GM12878 (cell line): ENCODE measurements around the gene PPP1R14B. TPM values are rescaled to one million over a fixed set of nuclear protein-coding genes. Genes with fewer than 3 reads are reported as not detected.

ENCODE experiments used
- ATAC-seq: fragments of 200-7000 bp; cut with Tn5 transposase; 3 replicates; pipeline ENCODE4 v1.9.1; 2020; ENCODE audit warnings: mild to moderate bottlenecking, moderate library complexity
- BruUV-seq: library from RNA; stranded (reverse); fragments of 400-500 nt; replicated peaks from 2 replicates; lab custom pipeline; 2021; lab: Mats Ljungman, UMichigan
- CTCF ChIA-PET: fragments of 300-600 bp; sonication (Branson Sonifier 250); formaldehyde crosslinking; extraction: SDS; loops from one replicate; lab custom pipeline; 2021; ENCODE audit warnings: inconsistent platforms; lab: Yijun Ruan, JAX
- POLR2A ChIA-PET: fragments of 350-600 bp; formaldehyde crosslinking; extraction: SDS; loops from one replicate; lab custom pipeline; 2021; ENCODE audit warnings: inconsistent platforms; lab: Charles Lee
- RAD21 ChIA-PET: fragments of 300-600 bp; sonication (Branson Sonifier 250); formaldehyde crosslinking; loops from one replicate; lab custom pipeline; 2023; ENCODE audit warnings: antibody characterized with exemption; ENCODE audit not compliant: unreplicated experiment; lab: Charles Lee
- SMC1A ChIA-PET: fragments of 300-600 bp; sonication (Branson Sonifier 250); formaldehyde crosslinking; loops from one replicate; lab custom pipeline; 2023; ENCODE audit not compliant: unreplicated experiment, uncharacterized antibody; lab: Charles Lee
- DNase-seq: peaks from one replicate; pipeline ENCODE4 v3.0.0-alpha.2; 2011; ENCODE audit warnings: low read depth, low spot score
- FAIRE-seq: peaks from 3 replicates; lab custom pipeline; 2011; peaks lifted over from hg19 to GRCh38; lab: Jason Lieb, UNC
- H2AFZ ChIP-seq: 2 replicates; pipeline ENCODE4 v1.6.0; 2011; ENCODE audit warnings: low read depth, low read length, control low read depth; ENCODE audit not compliant: control insufficient read depth
- H3K27ac ChIP-seq: 2 replicates; pipeline ENCODE4 v1.5.1; 2011; ENCODE audit warnings: control low read depth; ENCODE audit not compliant: control insufficient read depth, insufficient read depth
- H3K27me3 ChIP-seq, 2 experiments: replicated peaks in 1 of 2; 2 replicates each; pipeline versions ENCODE4 v1.6.0 to v1.6.1; 2011; ENCODE audit warnings: low read length in 1 of 2; ENCODE audit not compliant: control insufficient read depth in 2 of 2, insufficient read depth in 2 of 2
- H3K36me3 ChIP-seq, 2 experiments: 2 replicates each; pipeline ENCODE4 v1.5.1; 2011; ENCODE audit warnings: low read length in 1 of 2; ENCODE audit not compliant: control insufficient read depth in 2 of 2, insufficient read depth in 2 of 2
- H3K4me1 ChIP-seq: 2 replicates; pipeline ENCODE4 v1.6.1; 2011; ENCODE audit warnings: mild to moderate bottlenecking, low read length, moderate library complexity, mixed read lengths; ENCODE audit not compliant: control insufficient read depth, insufficient read depth
- H3K4me2 ChIP-seq: 2 replicates; pipeline ENCODE4 v1.6.0; 2011; ENCODE audit warnings: control low read depth; ENCODE audit not compliant: control insufficient read depth, insufficient read depth
- H3K4me3 ChIP-seq: fragments of 200-600 bp; sonication (generic); 2 replicates; pipeline ENCODE4 v1.5.1; 2016
- H3K79me2 ChIP-seq: 2 replicates; pipeline ENCODE4 v1.6.0; 2011; ENCODE audit warnings: low read length; ENCODE audit not compliant: control insufficient read depth, insufficient read depth
- H3K9ac ChIP-seq: 2 replicates; pipeline ENCODE4 v1.8.0; 2011; ENCODE audit warnings: low read length, control low read depth, mixed read lengths; ENCODE audit not compliant: control insufficient read depth, insufficient read depth
- H3K9me3 ChIP-seq: replicated peaks from 3 replicates; pipeline ENCODE4 v1.5.1; 2011; ENCODE audit warnings: mild to moderate bottlenecking, low read length; ENCODE audit not compliant: control insufficient read depth, insufficient read depth
- H4K20me1 ChIP-seq: 2 replicates; pipeline ENCODE4 v1.6.0; 2011; ENCODE audit not compliant: control insufficient read depth, insufficient read depth
- LARP7 ChIP-seq: fragments of 450-650 bp; IDR thresholded peaks from 2 replicates; pipeline ENCODE4 v1.6.1; 2017; ENCODE audit warnings: mild to moderate bottlenecking
- MYB ChIP-seq: fragments of 150-350 bp; IDR thresholded peaks from 2 replicates; pipeline ENCODE4 v1.6.1; 2014; ENCODE audit warnings: mild to moderate bottlenecking, low read depth, low read length, borderline replicate concordance
- NBN ChIP-seq: fragments of 450-650 bp; IDR thresholded peaks from 2 replicates; pipeline ENCODE4 v1.6.1; 2016
- WGBS: methylation state at CpG from one replicate; pipeline ENCODE4 v1.1.6; 2016; ENCODE audit warnings: low lambda C conversion rate; ENCODE audit not compliant: insufficient replicate concordance, insufficient coverage; ENCODE audit errors: missing lambda C conversion rate; 5-methylcytosine and 5-hydroxymethylcytosine counted together
- in situ Hi-C: fragments of 300-500 bp; cut with MboI; formaldehyde crosslinking; loops from 9 replicates; pipeline ENCODE4 v1.14.3; 2018; ENCODE audit warnings: mixed read lengths
- intact Hi-C: fragments of 100-400 bp; cut with micrococcal nuclease; formaldehyde crosslinking; loops from one replicate; pipeline ENCODE4 v1.14.2; 2022; ENCODE audit not compliant: unreplicated experiment
- polyA plus RNA-seq, 11 experiments: library from polyadenylated mRNA; depleted of rRNA in 4 of 11; unstranded in 6 of 11; stranded (reverse) in 5 of 11; fragments of >200 nt; fragmentation: Nextera tagmentation in 4 of 11; fragmentation: Illumina TruSeq in 1 of 11; extraction: Ambion mirVana in 4 of 11; extraction: Trizol in 1 of 11; gene quantifications; 1 replicate in 1 of 11; 2 replicates in 10 of 11; pipeline versions ENCODE4 v1.2.1 to v1.2.3, GENCODE V29; 2011 to 2016; ENCODE audit warnings: inconsistent platforms in 2 of 11, missing spikeins in 2 of 11, low read depth in 1 of 11
- total RNA-seq, 4 experiments: library from RNA; depleted of rRNA in 3 of 4; stranded (reverse); fragments of >200 nt in 3 of 4; fragmentation: Illumina TruSeq in 1 of 4; extraction: Trizol in 1 of 4; gene quantifications; 2 replicates each; pipeline versions ENCODE4 v1.2.1 to v1.2.3, GENCODE V29; 2013 to 2021
- TF ChIP-seq, protein P1 (sequence below): IDR thresholded peaks from 2 replicates; pipeline ENCODE4 v1.6.1; 2011; ENCODE audit warnings: low read depth, low read length, improper control_type of control experiment, borderline replicate concordance
- TF ChIP-seq, protein P2 (sequence below): fragments of 450-650 bp; IDR thresholded peaks from 2 replicates; pipeline ENCODE4 v1.6.1; 2016; ENCODE audit warnings: mild to moderate bottlenecking, moderate library complexity, borderline replicate concordance
- TF ChIP-seq, protein P3 (sequence below): fragments of 450-650 bp; IDR thresholded peaks from 2 replicates; pipeline ENCODE4 v1.6.1; 2014; ENCODE audit warnings: mild to moderate bottlenecking
- TF ChIP-seq, protein P4 (sequence below): fragments of 150-350 bp; IDR thresholded peaks from 2 replicates; pipeline ENCODE4 v1.6.1; 2014; ENCODE audit warnings: mild to moderate bottlenecking, low read depth, low read length

The PPP1R14B gene
- total and polyA plus RNA-seq, 10 of the 15 experiments (the other 5 are each of a cell fraction or from before 2014, with no cell fraction given): 8.4 to 283 (median 124) TPM

DNA sequence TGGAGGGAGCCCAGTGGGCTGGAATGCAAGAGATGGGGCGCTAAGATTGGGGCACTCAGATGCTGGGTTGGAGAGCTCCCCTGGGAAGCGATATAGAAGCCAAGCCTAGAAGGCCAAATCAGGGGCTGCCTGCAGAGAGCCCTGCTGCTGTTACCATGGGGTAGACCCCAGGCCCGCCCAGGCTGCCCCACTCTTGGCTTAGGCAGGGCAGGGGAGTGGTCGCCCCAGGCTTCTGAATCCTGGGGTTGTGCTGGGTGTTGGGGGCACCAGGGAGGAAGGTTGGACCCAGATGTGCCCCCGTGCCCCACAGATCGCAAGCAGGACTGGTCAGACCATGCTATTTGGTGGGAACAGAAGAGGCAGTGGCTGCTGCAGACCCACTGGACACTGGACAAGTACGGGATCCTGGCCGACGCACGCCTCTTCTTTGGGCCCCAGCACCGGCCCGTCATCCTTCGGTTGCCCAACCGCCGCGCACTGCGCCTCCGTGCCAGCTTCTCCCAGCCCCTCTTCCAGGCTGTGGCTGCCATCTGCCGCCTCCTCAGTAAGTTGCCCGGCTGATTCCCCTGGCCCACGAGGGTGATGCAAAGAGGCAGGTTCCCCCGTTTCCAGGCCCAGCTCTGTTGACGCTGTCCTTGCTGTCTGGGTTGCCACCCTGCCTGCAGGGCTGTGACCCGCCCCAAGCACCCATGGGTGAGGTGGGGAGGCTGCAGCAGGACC, 36.3 kb downstream of the PPP1R14B start:
- H3K36me3 ChIP-seq: peaks cover 12 to 22% of the 10 kb centered on the region in 2 experiments; a peak in 3 of 4 replicates
- no peaks in the 10 kb centered on the region for H3K27me3 ChIP-seq
- H3K4me2 ChIP-seq: no peak overlapping the region
- RAD21 ChIA-PET: no interaction called here
- POLR2A ChIA-PET: interaction anchor here (0.9 to 1.7 kb wide), 6 partner anchors 9 to 34 kb away, joined by 3 to 9 read pairs (median 4); partner anchors contain the start of genes NUDT22 and TRPT1
- DNase-seq: no peak
- peaks cover 38% of the 10 kb centered on the region for H3K79me2 ChIP-seq
- peaks cover 13% of the 10 kb centered on the region for H3K4me1 ChIP-seq
- H3K27ac ChIP-seq: no peak overlapping the region
- no peak for FAIRE-seq
- H3K9me3 ChIP-seq: no peaks in the 10 kb centered on the region
- in situ Hi-C loops: no loop called here
- H2AFZ ChIP-seq: no peak overlapping the region
- TF ChIP-seq NBN: no peak
- no peak for TF ChIP-seq LARP7
- TF ChIP-seq, protein P1, sequence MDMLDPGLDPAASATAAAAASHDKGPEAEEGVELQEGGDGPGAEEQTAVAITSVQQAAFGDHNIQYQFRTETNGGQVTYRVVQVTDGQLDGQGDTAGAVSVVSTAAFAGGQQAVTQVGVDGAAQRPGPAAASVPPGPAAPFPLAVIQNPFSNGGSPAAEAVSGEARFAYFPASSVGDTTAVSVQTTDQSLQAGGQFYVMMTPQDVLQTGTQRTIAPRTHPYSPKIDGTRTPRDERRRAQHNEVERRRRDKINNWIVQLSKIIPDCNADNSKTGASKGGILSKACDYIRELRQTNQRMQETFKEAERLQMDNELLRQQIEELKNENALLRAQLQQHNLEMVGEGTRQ: no peak
- H3K4me3 ChIP-seq: no peak overlapping the region
- no peak for ATAC-seq
- intact Hi-C loops: no loop called here
- WGBS: 86% methylated on average over 24 of the region's 24 CpGs
- SMC1A ChIA-PET: no interaction called here
- CTCF ChIA-PET: no interaction called here
- no TSS peak for BruUV-seq
- no peak overlapping the region for H3K9ac ChIP-seq
- no peaks in the 10 kb centered on the region for H4K20me1 ChIP-seq

DNA sequence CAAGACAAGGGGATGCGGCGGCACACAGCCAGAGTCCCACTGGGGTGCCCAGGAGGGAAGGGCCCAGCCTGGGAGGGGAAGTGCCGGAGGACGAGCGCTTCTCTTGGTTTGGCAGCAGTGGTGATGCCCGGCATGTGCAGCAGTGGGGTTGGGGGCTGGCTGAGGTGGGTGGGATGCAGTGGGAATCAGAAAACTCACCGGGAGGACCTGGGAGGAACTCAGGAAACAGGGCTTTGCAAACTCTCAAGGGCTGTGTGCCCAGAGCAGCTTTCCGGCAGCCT, 37.2 kb downstream of the PPP1R14B start:
- in situ Hi-C loops (no loop called here), intact Hi-C loops (no loop called here)
- ChIA-PET POLR2A (interaction anchor here (1.1 to 1.6 kb wide), 4 partner anchors 10 to 29 kb away, joined by 3 to 5 read pairs (median 3); no protein-coding TSS in a partner anchor), CTCF (interaction anchor here (9.7 kb wide), 1 partner anchor 93 kb away, joined by 238 read pairs; the partner anchor contains the start of genes CATSPERZ and ESRRA), SMC1A (interaction anchor here (5.5 kb wide), 1 partner anchor 16 kb away, joined by 56 read pairs; the partner anchor contains the start of genes NUDT22 and TRPT1), RAD21 (interaction anchor here (6.6 kb wide), 1 partner anchor 93 kb away, joined by 125 read pairs; the partner anchor contains the start of genes CATSPERZ and ESRRA)
- WGBS: 88% methylated on average over 7 of the region's 8 CpGs
- peaks cover 39% of the 10 kb centered on the region for H3K79me2 ChIP-seq
- no peak overlapping the region for H3K27ac ChIP-seq
- H3K4me3 ChIP-seq: no peak overlapping the region
- H3K9me3 ChIP-seq: no peaks in the 10 kb centered on the region
- H3K27me3 ChIP-seq: no peaks in the 10 kb centered on the region
- no peak overlapping the region for H3K9ac ChIP-seq
- ATAC-seq (no peak), FAIRE-seq (no peak), DNase-seq (no peak)
- BruUV-seq: no TSS peak
- H3K4me1 ChIP-seq: peaks cover 22% of the 10 kb centered on the region
- no peaks in the 10 kb centered on the region for H4K20me1 ChIP-seq
- H3K4me2 ChIP-seq: peak overlapping the region; percentile 76; the same call in 1 of the 2 replicates
- no peak overlapping the region for H2AFZ ChIP-seq
- peaks cover 18 to 22% of the 10 kb centered on the region in 2 experiments; a peak in 3 of 4 replicates for H3K36me3 ChIP-seq
- TF ChIP-seq, protein P2, sequence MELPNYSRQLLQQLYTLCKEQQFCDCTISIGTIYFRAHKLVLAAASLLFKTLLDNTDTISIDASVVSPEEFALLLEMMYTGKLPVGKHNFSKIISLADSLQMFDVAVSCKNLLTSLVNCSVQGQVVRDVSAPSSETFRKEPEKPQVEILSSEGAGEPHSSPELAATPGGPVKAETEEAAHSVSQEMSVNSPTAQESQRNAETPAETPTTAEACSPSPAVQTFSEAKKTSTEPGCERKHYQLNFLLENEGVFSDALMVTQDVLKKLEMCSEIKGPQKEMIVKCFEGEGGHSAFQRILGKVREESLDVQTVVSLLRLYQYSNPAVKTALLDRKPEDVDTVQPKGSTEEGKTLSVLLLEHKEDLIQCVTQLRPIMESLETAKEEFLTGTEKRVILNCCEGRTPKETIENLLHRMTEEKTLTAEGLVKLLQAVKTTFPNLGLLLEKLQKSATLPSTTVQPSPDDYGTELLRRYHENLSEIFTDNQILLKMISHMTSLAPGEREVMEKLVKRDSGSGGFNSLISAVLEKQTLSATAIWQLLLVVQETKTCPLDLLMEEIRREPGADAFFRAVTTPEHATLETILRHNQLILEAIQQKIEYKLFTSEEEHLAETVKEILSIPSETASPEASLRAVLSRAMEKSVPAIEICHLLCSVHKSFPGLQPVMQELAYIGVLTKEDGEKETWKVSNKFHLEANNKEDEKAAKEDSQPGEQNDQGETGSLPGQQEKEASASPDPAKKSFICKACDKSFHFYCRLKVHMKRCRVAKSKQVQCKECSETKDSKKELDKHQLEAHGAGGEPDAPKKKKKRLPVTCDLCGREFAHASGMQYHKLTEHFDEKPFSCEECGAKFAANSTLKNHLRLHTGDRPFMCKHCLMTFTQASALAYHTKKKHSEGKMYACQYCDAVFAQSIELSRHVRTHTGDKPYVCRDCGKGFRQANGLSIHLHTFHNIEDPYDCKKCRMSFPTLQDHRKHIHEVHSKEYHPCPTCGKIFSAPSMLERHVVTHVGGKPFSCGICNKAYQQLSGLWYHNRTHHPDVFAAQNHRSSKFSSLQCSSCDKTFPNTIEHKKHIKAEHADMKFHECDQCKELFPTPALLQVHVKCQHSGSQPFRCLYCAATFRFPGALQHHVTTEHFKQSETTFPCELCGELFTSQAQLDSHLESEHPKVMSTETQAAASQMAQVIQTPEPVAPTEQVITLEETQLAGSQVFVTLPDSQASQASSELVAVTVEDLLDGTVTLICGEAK: no peak
- TF ChIP-seq, protein P3, sequence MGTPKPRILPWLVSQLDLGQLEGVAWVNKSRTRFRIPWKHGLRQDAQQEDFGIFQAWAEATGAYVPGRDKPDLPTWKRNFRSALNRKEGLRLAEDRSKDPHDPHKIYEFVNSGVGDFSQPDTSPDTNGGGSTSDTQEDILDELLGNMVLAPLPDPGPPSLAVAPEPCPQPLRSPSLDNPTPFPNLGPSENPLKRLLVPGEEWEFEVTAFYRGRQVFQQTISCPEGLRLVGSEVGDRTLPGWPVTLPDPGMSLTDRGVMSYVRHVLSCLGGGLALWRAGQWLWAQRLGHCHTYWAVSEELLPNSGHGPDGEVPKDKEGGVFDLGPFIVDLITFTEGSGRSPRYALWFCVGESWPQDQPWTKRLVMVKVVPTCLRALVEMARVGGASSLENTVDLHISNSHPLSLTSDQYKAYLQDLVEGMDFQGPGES: no peak
- TF ChIP-seq MYB: no peak
- TF ChIP-seq, protein P4, sequence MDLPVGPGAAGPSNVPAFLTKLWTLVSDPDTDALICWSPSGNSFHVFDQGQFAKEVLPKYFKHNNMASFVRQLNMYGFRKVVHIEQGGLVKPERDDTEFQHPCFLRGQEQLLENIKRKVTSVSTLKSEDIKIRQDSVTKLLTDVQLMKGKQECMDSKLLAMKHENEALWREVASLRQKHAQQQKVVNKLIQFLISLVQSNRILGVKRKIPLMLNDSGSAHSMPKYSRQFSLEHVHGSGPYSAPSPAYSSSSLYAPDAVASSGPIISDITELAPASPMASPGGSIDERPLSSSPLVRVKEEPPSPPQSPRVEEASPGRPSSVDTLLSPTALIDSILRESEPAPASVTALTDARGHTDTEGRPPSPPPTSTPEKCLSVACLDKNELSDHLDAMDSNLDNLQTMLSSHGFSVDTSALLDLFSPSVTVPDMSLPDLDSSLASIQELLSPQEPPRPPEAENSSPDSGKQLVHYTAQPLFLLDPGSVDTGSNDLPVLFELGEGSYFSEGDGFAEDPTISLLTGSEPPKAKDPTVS: no peak
